OCI-M1 (cell line): Measurements from ENCODE around the gene LZTS2.

Source experiments
- DNase-seq: peaks from one replicate; lab custom pipeline; 2025; lab: John Stamatoyannopoulos, UW

Gene LZTS2

GRCh38 chr10:100998183-100998990, 1.2 kb upstream of the LZTS2 start:
- DNase-seq, result peak; percentile 91

- DNase-seq, result peak; percentile 88
Measured at GRCh38 chr10:100998991-100999741, 442 bp upstream of the LZTS2 start.

DNA sequence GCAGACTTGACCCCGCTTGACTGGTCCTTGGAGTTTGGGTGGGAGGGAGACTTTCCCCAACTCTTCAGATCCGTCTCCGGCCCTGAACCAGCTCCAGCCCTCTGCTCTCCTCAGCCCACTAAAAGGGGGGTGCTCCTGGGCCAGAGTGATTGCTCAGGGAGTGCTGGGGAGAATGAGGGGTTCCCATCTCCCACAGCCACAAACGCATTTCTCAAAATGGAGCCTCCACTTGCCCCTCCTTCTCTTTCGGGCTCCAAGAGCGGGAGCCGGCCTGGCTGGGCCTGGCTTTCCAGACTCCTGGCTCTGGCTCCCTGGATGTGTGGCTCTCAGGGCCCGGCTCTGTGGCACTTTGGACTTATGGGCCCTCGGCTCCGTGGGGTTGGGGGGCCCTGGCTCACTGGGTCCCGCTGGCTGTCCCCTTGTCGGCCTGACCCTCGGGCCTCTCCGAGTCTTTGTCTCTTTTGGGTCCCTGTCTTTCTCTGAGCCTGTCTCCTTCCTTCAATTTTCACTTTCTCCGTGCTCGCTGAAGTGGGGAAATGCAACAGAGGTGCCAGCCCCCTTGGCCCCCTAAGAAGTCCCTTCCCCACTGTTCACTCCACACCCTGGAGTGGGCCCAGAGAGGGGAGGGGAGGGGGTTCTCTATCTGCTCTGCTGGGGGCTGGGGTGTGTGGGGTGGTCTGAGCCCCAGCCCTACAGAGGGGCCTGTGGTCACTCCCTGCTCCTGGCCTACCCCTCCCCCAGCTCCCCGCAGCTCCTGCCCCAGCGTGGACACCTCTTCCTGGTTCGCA, 713 bp downstream of the LZTS2 start:
- peak; percentile 41 for DNase-seq

GRCh38 chr10:101000915-101001658, 1.5 kb downstream of the LZTS2 start:
- DNase-seq, result no peak

GRCh38 chr10:101001659-101002035, 2.0 kb downstream of the LZTS2 start:
- no peak for DNase-seq

- DNase-seq, result no peak
Measured at GRCh38 chr10:101002456-101002855, 2.8 kb downstream of the LZTS2 start.

DNA sequence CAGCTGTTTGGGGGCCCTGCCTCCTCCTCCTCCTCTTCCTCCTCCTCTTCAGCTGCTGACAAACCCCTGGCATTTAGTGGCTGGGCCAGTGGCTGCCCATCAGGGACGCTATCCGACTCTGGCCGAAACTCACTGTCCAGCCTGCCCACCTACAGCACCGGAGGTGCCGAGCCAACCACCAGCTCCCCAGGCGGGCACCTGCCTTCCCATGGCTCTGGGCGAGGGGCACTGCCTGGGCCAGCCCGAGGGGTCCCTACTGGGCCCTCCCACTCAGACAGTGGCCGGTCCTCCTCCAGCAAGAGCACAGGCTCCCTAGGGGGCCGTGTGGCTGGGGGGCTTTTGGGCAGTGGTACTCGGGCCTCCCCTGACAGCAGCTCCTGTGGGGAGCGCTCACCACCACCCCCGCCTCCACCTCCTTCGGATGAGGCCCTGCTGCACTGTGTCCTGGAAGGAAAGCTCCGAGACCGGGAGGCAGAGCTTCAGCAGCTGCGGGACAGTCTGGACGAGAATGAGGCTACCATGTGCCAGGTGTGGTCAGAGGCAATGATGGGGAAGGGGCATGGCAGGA, 4.1 kb downstream of the LZTS2 start:
- no peak for DNase-seq

- no peak for DNase-seq
Measured at GRCh38 chr10:101005361-101005760, 5.8 kb downstream of the LZTS2 start.

- DNase-seq, result no peak
Measured at GRCh38 chr10:101005869-101006567, 6.4 kb downstream of the LZTS2 start.

DNA sequence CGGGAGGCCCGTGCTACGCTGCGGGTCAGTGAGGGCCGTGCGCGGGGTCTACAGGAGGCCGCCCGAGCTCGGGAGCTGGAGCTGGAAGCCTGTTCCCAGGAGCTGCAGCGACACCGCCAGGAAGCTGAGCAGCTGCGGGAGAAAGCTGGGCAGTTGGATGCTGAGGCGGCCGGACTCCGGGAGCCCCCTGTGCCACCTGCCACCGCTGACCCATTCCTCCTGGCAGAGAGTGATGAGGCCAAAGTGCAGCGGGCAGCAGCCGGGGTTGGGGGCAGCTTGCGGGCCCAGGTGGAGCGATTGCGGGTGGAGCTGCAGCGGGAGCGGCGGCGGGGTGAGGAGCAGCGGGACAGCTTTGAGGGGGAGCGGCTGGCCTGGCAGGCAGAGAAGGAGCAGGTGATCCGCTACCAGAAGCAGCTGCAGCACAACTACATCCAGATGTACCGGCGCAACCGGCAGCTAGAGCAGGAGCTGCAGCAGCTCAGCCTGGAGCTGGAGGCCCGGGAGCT, 7.0 kb downstream of the LZTS2 start:
- DNase-seq, result no peak

GRCh38 chr10:101007099-101007711, 7.6 kb downstream of the LZTS2 start:
- DNase-seq, result no peak

DNA sequence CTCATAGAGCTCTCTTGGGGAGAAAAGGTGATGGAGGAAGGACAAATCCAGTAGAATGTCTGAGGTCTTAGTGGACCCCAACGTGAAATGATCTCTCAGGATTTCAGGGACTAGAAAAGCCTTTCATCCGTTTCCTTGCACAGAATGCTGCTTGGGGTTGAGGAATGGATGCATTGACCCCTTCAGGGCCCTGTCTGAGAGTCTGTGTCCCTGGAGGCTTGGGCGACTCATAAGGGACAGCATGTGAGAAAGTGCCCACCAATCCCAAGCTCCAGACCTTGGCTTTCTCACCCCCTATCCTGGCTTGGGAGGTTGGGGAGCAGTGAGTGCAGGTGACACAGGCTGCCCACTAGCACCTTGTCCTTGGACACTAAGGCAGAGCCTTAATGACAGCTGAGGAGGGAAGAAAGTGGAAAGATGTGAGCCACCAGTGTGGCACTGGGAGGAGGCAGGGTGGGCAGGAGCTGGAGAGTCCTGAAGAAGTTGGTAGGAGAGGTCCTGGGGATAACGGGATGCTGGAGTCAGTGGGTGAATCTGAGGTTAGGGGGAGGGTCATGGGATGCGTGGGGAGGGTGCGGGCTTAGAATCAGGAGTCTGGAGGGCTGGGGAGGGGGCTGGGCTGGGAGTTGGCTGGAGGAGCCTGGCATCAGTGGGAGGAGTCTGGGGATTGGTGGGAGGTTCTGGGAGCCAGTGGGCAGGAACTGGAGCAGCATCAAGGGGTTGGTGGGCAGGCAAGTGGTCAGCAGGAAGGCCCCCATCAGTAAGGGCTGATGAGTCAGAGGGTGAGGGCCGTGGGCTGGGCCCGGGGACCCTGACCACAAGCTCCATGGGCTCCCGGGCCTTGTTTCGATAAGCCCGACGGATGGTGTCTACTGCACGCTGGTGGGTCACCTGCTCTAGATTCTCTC, 8.6 kb downstream of the LZTS2 start:
- DNase-seq, result no peak

DNA sequence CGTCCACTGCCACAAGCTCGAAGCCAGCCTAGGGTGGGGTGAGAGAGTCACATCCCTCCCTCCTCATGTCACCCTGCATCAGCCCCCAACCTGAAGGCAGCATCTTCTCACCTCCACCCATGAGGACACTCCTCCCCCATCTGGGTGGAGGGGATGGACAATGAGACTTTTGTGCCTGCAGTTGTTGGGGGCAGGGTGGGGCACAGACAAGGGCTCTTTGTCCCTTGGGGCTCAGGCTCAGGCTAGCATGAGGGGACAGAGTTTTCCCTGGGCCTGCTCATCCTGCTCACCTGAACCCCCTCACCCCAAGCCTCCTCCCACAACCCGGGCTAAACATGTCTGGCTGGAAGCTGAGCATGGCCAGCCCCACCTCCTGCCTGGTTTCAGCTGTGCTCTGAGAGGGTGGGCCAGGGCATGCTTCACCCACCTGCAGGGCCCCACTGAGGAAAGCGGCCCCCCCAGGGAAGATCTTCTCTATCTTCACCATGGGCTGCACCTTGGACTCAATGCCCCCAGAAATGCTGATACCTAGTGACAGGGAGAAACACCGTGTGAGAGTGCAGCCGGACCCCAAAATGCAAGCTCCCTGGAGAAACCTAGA, 9.3 kb downstream of the LZTS2 start:
- no peak for DNase-seq

DNA sequence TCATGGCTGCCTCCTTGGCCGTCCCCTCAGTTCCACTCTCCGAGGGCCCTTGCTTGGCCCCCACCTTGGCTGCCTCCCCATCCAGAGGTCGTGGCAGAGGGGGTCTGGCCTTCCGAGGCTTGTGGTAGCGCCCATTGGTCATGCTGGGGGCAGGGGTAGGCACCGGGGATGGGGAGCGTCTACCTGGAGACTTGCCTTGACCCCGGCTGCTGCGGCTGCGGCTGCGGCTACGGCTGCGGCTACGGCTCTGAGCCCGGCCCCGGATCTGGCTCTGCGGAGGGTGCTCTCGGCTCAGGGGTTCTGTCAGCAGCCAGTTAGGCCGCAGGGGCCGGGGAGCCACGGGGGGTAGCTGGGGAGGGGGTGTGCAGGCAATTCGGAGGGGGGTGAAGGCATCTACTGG, 10.7 kb downstream of the LZTS2 start:
- no peak for DNase-seq

GRCh38 chr10:101011517-101012423, 12.2 kb downstream of the LZTS2 start:
- peak; percentile 80 for DNase-seq

DNA sequence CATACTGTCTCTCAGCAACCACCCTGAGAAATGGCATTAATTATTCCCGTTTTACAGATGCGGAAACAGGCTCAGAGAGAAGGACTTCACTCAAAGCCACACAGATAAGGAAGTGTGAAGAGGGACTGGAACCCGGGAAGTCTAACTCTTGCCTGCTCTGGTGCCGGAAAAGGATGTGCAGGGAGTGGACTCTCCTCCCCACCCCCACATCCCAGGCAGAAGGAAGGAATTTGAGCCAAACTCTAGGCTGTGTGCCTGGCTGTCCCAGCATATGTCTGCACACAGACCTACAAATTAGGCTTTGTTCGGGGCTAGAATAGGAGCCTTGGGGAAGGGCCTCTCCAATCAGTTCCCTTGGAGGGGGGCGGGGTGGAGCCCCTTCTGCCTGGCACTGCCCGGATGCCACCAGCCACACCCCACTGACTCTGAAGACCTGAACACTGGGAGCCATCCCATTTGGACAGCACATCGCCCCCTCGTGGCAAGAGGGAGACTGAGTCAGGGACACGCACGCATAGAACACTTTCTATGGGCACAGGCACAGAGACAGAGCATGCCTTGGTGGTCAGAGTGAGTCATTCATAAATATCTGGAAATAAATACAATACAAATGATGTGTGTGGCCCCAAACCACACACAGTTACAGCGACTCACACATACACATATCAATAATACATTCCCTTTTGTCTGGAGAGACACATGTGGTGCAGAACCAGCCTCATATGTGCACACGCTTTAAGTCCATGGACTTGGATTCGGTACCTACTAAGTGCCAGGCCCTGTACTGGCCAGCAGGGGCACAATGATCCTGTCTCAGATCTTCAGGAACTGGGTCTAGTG, 13.1 kb downstream of the LZTS2 start:
- DNase-seq, result peak; percentile 94

DNA sequence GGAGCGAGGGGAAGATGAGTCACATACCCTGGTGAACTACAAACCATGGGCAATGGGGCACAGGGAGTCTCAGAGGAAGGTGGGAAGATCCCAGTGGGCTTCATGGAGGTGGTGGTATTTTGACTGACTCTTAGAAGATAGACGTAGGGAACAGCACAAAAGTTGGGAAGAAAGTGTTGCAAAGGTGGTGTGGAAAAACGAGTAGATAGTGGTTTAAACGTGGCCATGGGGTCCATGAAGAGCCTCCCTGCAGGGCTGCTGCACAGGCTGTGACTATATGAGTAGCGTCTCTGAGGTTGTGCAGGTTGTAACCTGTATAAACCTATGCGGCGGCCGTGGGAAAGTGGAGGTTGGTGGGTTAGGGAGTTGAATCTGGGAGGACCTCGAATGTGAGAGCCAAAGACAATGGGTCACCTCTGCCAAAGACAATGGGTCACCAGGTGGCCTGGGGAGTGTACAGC, 13.8 kb downstream of the LZTS2 start:
- DNase-seq, result no peak
